Fibroblast of upper back skin (primary cell): Measurements from ENCODE around the gene SNAPC3.

Experiments
- DNase-seq: peaks from one replicate; pipeline ENCODE4 v3.0.0-alpha.2; 2013

Gene SNAPC3

GRCh38 chr9:15498246-15498995 lies 75.7 kb downstream of the SNAPC3 start:
- DNase-seq: no peak

GRCh38 chr9:15499139-15499538 lies 76.5 kb downstream of the SNAPC3 start:
- no peak for DNase-seq

GRCh38 chr9:15501179-15501578 lies 78.5 kb downstream of the SNAPC3 start:
- DNase-seq: no peak

GRCh38 chr9:15501803-15502202 lies 79.1 kb downstream of the SNAPC3 start:
- DNase-seq: no peak

GRCh38 chr9:15505921-15506320 lies 83.2 kb downstream of the SNAPC3 start:
- no peak for DNase-seq

GRCh38 chr9:15509931-15510788 lies 87.5 kb downstream of the SNAPC3 start:
- DNase-seq: no peak

- DNase-seq: peak; percentile 90
Observed at GRCh38 chr9:15510789-15511575, 88.3 kb downstream of the SNAPC3 start, which contains the start of gene PSIP1. PSIP1 (minus strand) TSS chr9:15510970; CDS start chr9:15510188, 782 bp downstream.
